A673 (cell line): ENCODE results near the gene ILKAP. TPM values are rescaled to one million over a fixed set of nuclear protein-coding genes. Genes with fewer than 3 reads are reported as not detected.

ENCODE experiments used
- BruUV-seq: library from RNA; stranded (reverse); fragments of 400-500 nt; replicated peaks from 2 replicates; lab custom pipeline; 2021; lab: Mats Ljungman, UMichigan
- CTCF ChIA-PET: fragments of 300-600 bp; sonication (Branson Sonifier 250); formaldehyde crosslinking; loops from one replicate; lab custom pipeline; 2022; ENCODE audit warnings: antibody characterized with exemption; lab: Charles Lee
- POLR2A ChIA-PET: fragments of 300-600 bp; sonication (Branson Sonifier 250); formaldehyde crosslinking; loops from one replicate; lab custom pipeline; 2022; ENCODE audit warnings: antibody characterized with exemption; ENCODE audit not compliant: low non-redundant PET; lab: Charles Lee
- DNase-seq: peaks from one replicate; pipeline ENCODE4 v3.0.0-alpha.2; 2015; ENCODE audit warnings: low spot score
- H3K27ac ChIP-seq: fragments of 200-600 bp; sonication (generic); 2 replicates; pipeline ENCODE4 v1.5.1; 2016; ENCODE audit warnings: mixed run types, low read depth, mild to moderate bottlenecking, mixed read lengths, antibody characterized with exemption, low read length; ENCODE audit not compliant: poor library complexity, severe bottlenecking
- H3K27me3 ChIP-seq: fragments of 200-600 bp; sonication (generic); replicated peaks from 2 replicates; pipeline ENCODE4 v1.6.1; 2017; ENCODE audit warnings: mixed run types, low read depth, mild to moderate bottlenecking, mixed read lengths, antibody characterized with exemption, low read length; ENCODE audit not compliant: insufficient read depth, poor library complexity
- H3K36me3 ChIP-seq: fragments of 200-600 bp; sonication (generic); 2 replicates; pipeline ENCODE4 v1.6.1; 2016; ENCODE audit warnings: mixed run types, mild to moderate bottlenecking, mixed read lengths, antibody characterized with exemption, low read length; ENCODE audit not compliant: insufficient read depth, poor library complexity, severe bottlenecking
- H3K4me1 ChIP-seq: fragments of 200-600 bp; sonication (generic); 2 replicates; pipeline ENCODE4 v1.6.1; 2017; ENCODE audit warnings: mixed run types, mild to moderate bottlenecking, mixed read lengths, antibody characterized with exemption, low read length; ENCODE audit not compliant: insufficient read depth, poor library complexity, severe bottlenecking
- H3K4me3 ChIP-seq: fragments of 200-600 bp; sonication (generic); 2 replicates; pipeline ENCODE4 v1.5.1; 2016; ENCODE audit warnings: low read depth, mixed run types, mild to moderate bottlenecking, mixed read lengths, low read length; ENCODE audit not compliant: poor library complexity, severe bottlenecking
- H3K9me3 ChIP-seq: fragments of 200-600 bp; sonication (generic); 2 replicates; pipeline ENCODE4 v1.6.1; 2016; ENCODE audit warnings: mixed run types, low read depth, mild to moderate bottlenecking, mixed read lengths, antibody characterized with exemption, low read length; ENCODE audit not compliant: poor library complexity, severe bottlenecking
- CTCF ChIP-seq: fragments of 300-800, 200-600 bp; sonication (generic); conservative IDR thresholded peaks from 2 replicates; pipeline ENCODE4 v1.5.1; 2017; ENCODE audit warnings: low read depth, mild to moderate bottlenecking, antibody characterized with exemption, low read length, moderate library complexity, mixed read lengths
- EZH2 ChIP-seq: fragments of 200-600 bp; sonication (generic); IDR thresholded peaks from 2 replicates; pipeline ENCODE4 v1.6.1; 2017; ENCODE audit warnings: borderline replicate concordance, low read depth, mild to moderate bottlenecking, mixed read lengths, antibody characterized with exemption, low read length; ENCODE audit not compliant: poor library complexity, severe bottlenecking
- intact Hi-C: fragments of 100-400 bp; cut with micrococcal nuclease; formaldehyde crosslinking; loops from one replicate; pipeline ENCODE4 v1.10.0; 2022; ENCODE audit not compliant: unreplicated experiment
- total RNA-seq: library from RNA; stranded (reverse); gene quantifications from 2 replicates; pipeline ENCODE4 v1.2.3, GENCODE V29; 2021

Gene ILKAP
- total RNA-seq, 1 experiment from 2014 or later = 71.6 TPM

DNA sequence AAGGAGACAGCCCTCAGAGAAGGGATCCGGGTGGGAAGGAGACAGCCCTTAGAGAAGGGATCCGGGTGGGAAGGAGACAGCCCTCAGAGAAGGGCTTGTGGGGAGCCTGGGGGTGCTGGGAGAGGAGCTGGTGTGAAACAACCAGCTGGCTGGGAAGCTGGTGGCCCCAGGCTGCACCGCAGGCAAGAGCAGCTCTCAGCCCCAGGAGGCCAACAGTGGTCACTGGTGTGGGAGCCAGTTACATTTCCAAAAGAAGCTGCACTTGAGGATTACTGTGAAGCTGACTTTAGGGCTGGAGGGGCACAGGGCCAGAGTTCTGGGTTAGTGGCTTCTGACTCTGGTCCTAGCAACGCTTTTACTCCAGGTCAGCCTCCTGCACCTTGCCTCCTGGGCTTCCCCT is 33.1 kb upstream of the ILKAP start:
- no TSS peak for BruUV-seq
- POLR2A ChIA-PET = no interaction called here
- intact Hi-C loops = no loop called here

GRCh38 chr2:238235856-238236255 is 32.4 kb upstream of the ILKAP start:
- intact Hi-C loops = no loop called here
- BruUV-seq = no TSS peak
- no peak for TF ChIP-seq EZH2
- no peak for TF ChIP-seq CTCF
- ChIA-PET POLR2A (no interaction called here), CTCF (no interaction called here)
- H3K27me3 ChIP-seq = no peaks in the 10 kb centered on the region
- no peaks in the 10 kb centered on the region for H3K36me3 ChIP-seq
- no peaks in the 10 kb centered on the region for H3K9me3 ChIP-seq
- peaks cover 9% of the 10 kb centered on the region for H3K4me1 ChIP-seq
- no peak overlapping the region for H3K27ac ChIP-seq
- H3K4me3 ChIP-seq = no peak overlapping the region
- no peak for DNase-seq

More for the DNA sequence above, 33.1 kb upstream of the ILKAP start:
- Histone ChIP-seq H3K9me3 (no peaks in the 10 kb centered on the region), H3K36me3 (no peaks in the 10 kb centered on the region), H3K27ac (no peak overlapping the region), H3K27me3 (no peaks in the 10 kb centered on the region), H3K4me3 (no peak overlapping the region), H3K4me1 (peaks cover 9% of the 10 kb centered on the region)
- DNase-seq = no peak
- no peak for TF ChIP-seq EZH2
- TF ChIP-seq CTCF = no peak
- CTCF ChIA-PET = no interaction called here

GRCh38 chr2:238235331-238235732 is 31.8 kb upstream of the ILKAP start:
- Histone ChIP-seq H3K36me3 (no peaks in the 10 kb centered on the region), H3K9me3 (no peaks in the 10 kb centered on the region), H3K4me3 (no peak overlapping the region), H3K27ac (no peak overlapping the region), H3K27me3 (no peaks in the 10 kb centered on the region), H3K4me1 (peaks cover 8% of the 10 kb centered on the region)
- BruUV-seq = no TSS peak
- ChIA-PET POLR2A (no interaction called here), CTCF (no interaction called here)
- TF ChIP-seq CTCF (no peak), EZH2 (no peak)
- DNase-seq = no peak
- intact Hi-C loops = no loop called here
